Right ventricle myocardium superior (tissue), 1 donor: Measurements from ENCODE around the gene CYP2R1. TPM values are rescaled to one million over a fixed set of nuclear protein-coding genes. Genes with fewer than 3 reads are reported as not detected.
A peak's percentile ranks its signal among the peaks of the same experiment; 100 is the strongest.

Experiments
- ATAC-seq: fragments of 200-7000 bp; cut with Tn5 transposase; one replicate; pipeline ENCODE4 v1.9.1; 2020; ENCODE audit warnings: mild to moderate bottlenecking; ENCODE audit not compliant: poor library complexity
- DNase-seq: peaks from one replicate; pipeline ENCODE4 v3.0.0-alpha.2; 2020
- intact Hi-C: fragments of 100-400 bp; cut with DNase I; formaldehyde crosslinking; loops from one replicate; pipeline ENCODE4 v1.11.2; 2022
- long read RNA-seq: library from polyadenylated mRNA; unstranded; transcript quantifications from one replicate; pipeline ENCODE4 v2.0.0, GENCODE V29; 2021
- total RNA-seq: library from RNA; stranded (reverse); fragmentation: NEBNext Ultra II Directional; extraction: Animal tissue kit (Norgen Biotek cat#: 25700); gene quantifications from one replicate; pipeline ENCODE4 v1.2.1, GENCODE V29; 2021
- donor health status: DM: no; HTN: yes; CAD: no; lungs with severe emphysema.

The CYP2R1 gene, protein sequence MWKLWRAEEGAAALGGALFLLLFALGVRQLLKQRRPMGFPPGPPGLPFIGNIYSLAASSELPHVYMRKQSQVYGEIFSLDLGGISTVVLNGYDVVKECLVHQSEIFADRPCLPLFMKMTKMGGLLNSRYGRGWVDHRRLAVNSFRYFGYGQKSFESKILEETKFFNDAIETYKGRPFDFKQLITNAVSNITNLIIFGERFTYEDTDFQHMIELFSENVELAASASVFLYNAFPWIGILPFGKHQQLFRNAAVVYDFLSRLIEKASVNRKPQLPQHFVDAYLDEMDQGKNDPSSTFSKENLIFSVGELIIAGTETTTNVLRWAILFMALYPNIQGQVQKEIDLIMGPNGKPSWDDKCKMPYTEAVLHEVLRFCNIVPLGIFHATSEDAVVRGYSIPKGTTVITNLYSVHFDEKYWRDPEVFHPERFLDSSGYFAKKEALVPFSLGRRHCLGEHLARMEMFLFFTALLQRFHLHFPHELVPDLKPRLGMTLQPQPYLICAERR
- total RNA-seq = 5.0 TPM
- long read RNA-seq, partial matches to known transcripts = 0 of 9 reads
- long read RNA-seq, other reads (novel, unspliced or antisense) = 7 of 9 reads

DNA sequence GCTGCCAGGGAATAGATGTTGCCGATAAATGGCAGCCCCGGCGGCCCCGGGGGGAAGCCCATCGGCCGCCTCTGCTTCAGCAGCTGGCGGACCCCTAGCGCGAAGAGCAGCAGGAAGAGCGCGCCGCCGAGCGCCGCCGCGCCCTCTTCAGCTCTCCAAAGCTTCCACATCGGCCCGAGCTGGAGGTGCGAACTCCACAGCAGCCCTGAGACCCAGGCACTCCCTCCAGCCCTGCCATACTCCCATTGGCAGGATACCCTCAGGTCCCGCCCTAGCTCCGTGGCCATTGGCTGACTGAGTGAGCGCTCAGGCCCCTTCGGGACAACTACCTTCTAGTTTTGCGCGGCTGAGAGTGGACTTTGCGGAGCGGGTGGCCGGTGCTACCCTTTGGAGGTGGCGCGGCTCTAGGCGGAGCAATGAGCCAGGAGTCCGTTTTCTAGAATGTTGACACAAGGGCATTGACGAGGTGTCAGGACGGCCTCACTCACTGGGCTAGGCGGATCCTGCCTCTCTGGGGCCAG lies at the start of gene CYP2R1:
Gene CYP2R1 (minus strand): TSS at position 196 of the 521 bp plus-strand sequence. CDS start 26 bp downstream, at position 170.
- ATAC-seq = peak; percentile 99
- DNase-seq = peak; percentile 97
- intact Hi-C loops = no loop called here

DNA sequence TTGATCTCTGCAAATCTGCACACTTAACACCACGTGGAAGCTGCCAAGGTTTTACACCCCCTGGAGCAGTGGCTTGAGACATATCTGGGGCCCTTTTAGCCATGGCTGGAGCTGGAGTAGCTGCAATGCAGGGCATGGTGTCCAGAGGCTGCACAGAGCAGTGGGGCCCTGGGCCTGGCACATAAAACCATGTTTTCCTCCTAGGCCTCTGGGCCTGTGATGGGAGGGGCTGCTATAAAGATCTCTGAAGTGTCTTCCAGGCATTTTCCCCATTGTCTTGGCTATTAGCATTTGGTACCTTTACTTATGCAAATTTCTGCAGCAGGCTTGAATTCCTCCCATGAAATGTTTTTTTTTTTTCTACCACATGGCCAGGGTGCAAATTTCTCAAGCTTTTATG lies 46.9 kb upstream of the CYP2R1 start:
- intact Hi-C loops = no loop called here
- ATAC-seq (no peak), DNase-seq (no peak)

DNA sequence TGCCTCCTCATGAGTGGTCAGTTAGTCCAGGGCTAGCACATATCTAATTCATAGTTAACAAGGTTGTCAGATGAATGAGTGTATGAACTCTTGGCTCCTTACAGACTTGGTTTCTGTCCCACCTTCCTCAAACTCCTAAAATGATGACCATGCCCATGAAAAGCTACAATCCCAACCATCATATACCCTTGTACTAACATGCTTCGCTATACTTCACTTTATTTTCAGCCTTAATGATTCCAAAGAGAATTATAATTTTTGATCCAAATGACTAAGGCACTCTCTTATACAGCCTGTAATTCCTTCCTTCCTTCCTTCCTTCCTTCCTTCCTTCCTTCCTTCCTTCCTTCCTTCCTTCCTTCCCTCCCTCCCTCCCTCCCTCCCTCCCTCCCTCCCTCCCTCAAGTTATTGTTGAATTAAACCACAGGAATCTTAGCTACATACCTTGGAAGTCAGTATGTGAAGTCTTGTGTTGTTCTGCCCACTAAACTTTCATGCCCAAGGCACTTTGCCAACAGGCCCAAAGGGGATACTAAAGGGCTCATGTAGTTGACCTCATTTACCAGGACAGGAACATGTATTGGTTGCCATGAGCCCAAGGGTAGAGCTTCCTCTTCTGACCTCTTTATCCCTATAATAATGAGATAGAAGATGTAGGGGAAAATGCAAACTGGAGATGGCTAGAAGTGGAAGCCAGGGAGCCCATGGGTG lies 42.8 kb upstream of the CYP2R1 start:
- no peak for DNase-seq
- no peak for ATAC-seq
- intact Hi-C loops = no loop called here

DNA sequence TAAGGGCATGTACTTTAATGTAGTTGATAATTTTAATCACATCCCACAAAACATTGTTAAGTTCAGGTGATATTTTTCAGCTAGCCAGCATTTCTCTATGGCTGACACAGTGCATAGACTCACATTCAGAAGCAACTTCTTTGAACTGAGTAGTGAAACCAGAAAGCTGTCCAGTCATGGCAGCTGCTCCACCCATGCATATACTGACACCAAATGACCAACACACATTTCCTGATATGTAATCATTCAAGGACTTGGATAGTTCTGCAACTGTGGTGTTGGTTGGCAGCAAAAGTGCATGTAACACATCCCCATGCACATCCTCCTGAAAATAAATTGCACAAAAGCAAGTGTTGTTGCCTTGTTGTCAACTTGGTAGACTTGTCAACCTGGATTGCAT lies 40.4 kb upstream of the CYP2R1 start:
- intact Hi-C loops = no loop called here
- no peak for ATAC-seq

GRCh38 chr11:14930369-14930768 lies 38.3 kb upstream of the CYP2R1 start:
- intact Hi-C loops = no loop called here
- ATAC-seq (no peak), DNase-seq (no peak)

More for the DNA sequence above, 40.4 kb upstream of the CYP2R1 start:
- no peak for DNase-seq

GRCh38 chr11:14927146-14927545 lies 35.1 kb upstream of the CYP2R1 start:
- intact Hi-C loops = no loop called here
- ATAC-seq (no peak), DNase-seq (no peak)

DNA sequence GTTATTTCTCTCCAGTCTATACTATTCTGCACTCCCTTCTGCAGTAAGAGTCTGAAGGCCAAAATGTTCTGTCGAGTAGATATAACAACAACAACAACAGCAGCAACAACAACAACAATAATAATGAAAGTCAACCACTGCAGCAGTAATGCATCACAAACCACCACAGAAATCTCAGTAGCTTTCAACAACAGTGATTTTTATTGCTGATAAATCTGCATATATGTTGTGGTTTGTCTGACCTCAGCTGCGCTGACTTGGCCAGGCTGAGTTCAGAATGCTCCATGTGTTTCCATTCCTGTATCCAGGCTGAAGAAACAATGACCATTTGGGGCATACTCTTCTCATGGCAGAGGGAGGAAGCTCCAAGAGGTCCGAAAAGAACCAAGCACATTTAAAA lies 32.3 kb upstream of the CYP2R1 start:
- DNase-seq (no peak), ATAC-seq (no peak)
- intact Hi-C loops = no loop called here

- DNase-seq (no peak), ATAC-seq (no peak)
- intact Hi-C loops = no loop called here
These were observed 24.4 kb upstream of the CYP2R1 start for GRCh38 chr11:14916403-14916802.

- intact Hi-C loops = no loop called here
- ATAC-seq = no peak
- no peak for DNase-seq
These were observed 22.5 kb upstream of the CYP2R1 start for GRCh38 chr11:14914536-14914935.

DNA sequence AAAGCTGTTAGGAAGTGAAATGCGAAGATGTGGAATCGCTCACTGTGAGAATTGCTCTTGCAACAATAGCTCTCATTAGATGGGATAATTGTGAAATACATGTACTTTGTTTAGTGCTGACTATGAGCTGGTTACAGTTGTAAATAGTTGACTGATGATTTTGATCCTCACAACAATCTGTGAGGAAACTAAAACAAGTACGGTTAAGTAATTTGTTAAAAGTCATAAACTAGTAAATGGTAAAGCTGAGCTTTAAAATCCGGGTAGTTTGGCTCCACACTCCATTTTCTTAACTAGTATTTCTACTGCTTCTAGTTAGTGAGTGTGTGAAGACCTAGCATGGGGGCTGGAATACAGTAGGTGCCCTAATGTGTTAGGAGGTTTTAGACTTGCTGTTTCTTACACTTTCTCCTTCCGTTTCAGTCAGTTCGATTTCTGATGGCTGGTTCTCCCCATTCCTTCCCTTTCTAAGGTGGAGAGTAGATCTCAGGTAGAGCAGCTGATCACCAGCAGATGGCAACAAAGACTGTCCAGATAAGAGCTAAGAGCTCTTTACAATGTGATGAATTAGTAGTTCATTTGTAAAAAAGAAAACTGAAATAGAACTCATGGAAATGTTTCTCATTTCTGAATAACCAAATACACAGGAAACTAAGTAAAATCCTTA lies 16.3 kb upstream of the CYP2R1 start:
- intact Hi-C loops = loop anchor here (10.0 kb wide), 2 partner anchors 166 to 374 kb away; partner anchors contain the start of gene CALCB
- ATAC-seq = peak; percentile 53
- no peak for DNase-seq

DNA sequence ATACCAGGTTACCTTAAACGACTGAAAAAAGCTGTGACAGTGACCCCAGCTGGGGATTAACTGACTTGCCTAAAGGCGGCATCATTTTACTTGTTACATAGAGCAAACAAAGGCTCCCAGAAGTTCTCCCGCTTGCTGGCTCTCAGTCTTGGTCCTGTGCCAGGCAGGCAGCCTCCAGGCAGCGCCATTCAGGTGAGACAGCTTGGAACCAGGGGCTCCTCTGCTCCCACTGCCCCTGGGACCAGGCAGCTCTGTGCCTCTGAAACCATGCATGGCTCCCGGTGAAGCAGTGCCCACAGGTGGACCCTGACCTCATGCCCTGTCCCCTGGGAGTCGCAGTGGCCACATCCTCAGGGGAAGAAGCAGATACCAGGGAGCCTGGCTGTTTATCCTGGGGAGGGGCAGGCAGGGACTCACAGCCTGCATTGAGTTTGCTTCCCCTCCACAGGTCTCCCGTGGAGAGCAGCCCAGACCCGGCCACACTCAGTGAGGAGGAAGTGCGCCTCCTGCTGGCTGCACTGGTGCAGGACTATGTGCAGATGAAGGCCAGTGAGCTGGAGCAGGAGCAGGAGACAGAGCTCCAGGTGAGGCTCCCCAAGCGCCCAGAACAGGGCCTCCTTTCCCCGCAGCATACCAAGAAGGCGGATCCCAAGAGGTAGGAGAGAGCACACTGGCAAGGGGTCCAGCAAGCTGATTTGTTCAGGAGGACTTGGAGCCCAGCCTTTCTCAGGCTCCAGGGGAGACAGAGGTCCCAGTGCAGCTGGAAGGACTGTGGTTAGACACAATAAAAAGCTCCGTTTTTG lies 15.6 kb upstream of the CYP2R1 start:
- peak; percentile 90 for DNase-seq
- ATAC-seq = peak; percentile 80
- intact Hi-C loops = loop anchor here (10.0 kb wide), 2 partner anchors 167 to 373 kb away; partner anchors contain the start of gene CALCB

- intact Hi-C loops = loop anchor here (10.0 kb wide), 2 partner anchors 168 to 372 kb away; partner anchors contain the start of gene CALCB
These were observed 15.0 kb upstream of the CYP2R1 start for GRCh38 chr11:14906993-14907392.

DNA sequence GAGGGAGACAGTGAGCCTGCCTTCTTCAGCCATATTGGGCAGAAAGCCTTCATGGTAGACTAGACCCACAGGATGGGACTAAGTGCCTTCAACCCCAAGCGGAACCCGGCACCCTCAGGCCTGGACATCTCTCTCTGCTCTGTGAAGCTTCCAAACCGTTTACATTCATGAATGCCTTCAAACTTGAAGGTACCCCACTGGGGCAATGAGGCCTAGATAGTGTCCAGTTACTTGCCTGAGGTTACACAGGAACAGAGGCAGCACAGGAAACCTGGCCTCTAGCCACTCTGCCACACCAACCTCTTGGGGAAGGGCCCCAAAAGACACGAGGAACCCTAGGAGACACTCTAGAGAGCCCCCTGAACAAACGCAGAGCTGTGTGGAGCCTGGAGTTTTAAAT lies 14.5 kb upstream of the CYP2R1 start:
- ATAC-seq (no peak), DNase-seq (no peak)
- intact Hi-C loops = loop anchor here (10.0 kb wide), 2 partner anchors 168 to 372 kb away; partner anchors contain the start of gene CALCB

More at GRCh38 chr11:14906993-14907392, 15.0 kb upstream of the CYP2R1 start:
- DNase-seq (no peak), ATAC-seq (no peak)

DNA sequence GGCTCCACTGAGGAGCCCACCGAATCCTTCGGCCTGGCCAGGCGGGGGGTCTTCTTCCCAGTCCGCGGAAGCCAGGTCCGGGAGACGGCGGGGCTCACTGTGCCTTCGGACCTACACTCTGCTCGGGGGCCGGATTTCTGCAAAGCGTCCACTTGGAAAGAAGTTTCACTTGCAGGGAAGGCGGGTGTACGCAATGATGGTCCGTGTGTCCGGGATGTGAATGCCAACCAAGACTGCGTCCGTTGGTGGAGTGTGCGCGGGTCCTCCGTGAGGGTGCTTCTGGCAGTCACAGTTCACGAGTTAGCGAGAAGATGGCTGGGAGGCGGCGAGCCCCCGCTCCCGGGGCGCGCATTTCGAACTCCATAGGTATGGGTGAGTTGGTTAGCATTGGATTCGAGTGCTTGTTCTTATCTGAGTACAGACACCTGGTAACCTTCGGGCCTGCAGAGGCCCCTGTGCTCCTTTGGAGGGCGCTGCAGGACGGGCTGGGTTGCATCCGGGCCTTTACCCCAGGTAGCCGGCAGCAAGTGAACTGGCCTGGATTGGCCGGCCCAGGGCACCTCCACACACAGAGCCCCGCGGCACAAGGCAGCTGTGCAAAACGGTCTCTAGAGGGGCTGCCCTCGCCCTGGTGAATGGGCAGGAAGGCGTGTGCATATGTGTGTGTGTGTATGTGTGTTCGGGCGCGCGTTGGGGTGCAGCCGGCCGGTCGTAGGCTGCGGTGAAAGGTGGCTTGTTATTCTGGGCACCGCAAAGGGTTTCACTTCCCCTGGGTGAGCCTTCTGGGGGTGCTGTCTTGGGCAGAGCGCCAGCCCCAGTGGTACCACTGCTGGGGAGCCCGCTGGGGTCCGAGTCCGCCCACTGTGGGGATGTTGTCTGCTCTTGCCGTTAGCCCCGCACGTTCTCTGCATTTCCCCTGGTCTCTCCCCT lies 13.3 kb upstream of the CYP2R1 start:
- DNase-seq (peak; percentile 56), ATAC-seq (peak; percentile 62)
- intact Hi-C loops = loop anchor here (10.0 kb wide), 2 partner anchors 169 to 371 kb away; partner anchors contain the start of gene CALCB

DNA sequence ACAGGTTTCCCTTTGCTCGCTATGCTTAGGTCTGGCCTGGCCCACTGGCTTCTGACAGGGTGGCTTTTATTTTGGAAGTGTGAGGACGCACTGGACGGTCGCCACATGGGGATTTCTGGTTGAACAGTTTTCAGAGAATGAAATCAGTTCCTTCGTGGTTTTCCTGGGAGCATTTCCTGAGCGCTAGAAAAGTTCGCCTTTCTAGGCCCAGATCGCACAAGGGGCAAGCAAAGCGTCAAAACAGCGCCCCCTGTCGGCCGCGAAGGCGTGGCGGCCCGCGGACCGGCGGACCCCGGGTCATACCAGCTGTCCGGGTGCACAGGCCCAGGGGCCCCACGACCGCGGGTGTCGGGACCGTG lies 12.7 kb upstream of the CYP2R1 start:
- DNase-seq = peak; percentile 92
- intact Hi-C loops = loop anchor here (5.0 to 10.0 kb wide), 3 partner anchors 117 to 370 kb away; partner anchors contain the start of gene CALCB
- peak; percentile 92 for ATAC-seq

DNA sequence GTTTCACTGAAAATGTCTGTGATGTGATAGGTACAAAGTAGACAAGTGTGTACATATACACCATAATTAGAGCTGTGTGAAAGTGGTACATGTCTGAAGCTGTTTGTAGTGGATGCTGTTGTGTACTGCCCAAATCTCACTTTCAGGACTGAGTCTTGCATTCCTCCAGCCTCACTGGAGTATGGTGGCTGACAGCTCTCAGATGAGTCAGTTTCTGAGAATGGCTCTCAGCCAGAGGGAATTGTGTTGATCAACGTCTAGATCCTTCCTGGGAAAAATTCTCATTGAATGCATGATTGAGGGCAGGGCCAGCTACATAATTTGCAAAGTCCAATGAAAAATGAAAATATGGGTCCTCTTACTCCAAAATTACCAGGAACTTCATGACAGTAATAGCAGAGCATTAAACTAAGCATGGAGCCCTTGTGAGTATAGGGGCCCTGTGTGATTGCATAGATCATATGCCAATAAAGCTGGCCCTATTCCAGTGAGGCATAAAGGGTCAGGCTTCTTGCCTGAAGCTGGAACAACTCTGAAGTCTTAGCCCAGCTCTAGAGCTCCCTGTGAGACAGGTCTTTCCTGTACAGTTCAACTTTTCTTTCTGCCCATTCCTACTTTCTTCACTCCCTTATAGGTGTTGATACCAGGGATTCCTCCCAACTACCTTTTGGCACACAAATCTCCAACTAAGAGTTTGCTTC lies 10.8 kb upstream of the CYP2R1 start:
- DNase-seq = no peak
- ATAC-seq = no peak
- intact Hi-C loops = loop anchor here (5.0 to 10.0 kb wide), 3 partner anchors 115 to 368 kb away; partner anchors contain the start of gene CALCB
